IMR-90 (cell line): ENCODE results near the gene ENDOG. TPM values are rescaled to one million over a fixed set of nuclear protein-coding genes. Genes with fewer than 3 reads are reported as not detected.

Experiments
- ATAC-seq: fragments of 200-7000 bp; cut with Tn5 transposase; 2 replicates; pipeline ENCODE4 v1.9.1; 2020; ENCODE audit warnings: low read depth, mild to moderate bottlenecking, moderate library complexity
- BruUV-seq: library from RNA; stranded (reverse); fragments of 400-500 nt; replicated peaks from 2 replicates; lab custom pipeline; 2021; lab: Mats Ljungman, UMichigan
- CTCF ChIA-PET: fragments of 300-600 bp; formaldehyde crosslinking; extraction: SDS; loops from one replicate; lab custom pipeline; 2021; ENCODE audit warnings: antibody characterized with exemption; lab: Yijun Ruan, JAX
- POLR2A ChIA-PET: fragments of 300-600 bp; sonication (Branson Sonifier 250); formaldehyde crosslinking; loops from one replicate; lab custom pipeline; 2022; ENCODE audit warnings: antibody characterized with exemption; ENCODE audit not compliant: unreplicated experiment; lab: Charles Lee
- DNase-seq: peaks from one replicate; pipeline ENCODE4 v3.0.0; 2013
- H2AFZ ChIP-seq: replicated peaks from 2 replicates; pipeline ENCODE3; 2013; ENCODE audit warnings: low read length, mild to moderate bottlenecking; ENCODE audit not compliant: poor library complexity
- H2AK5ac ChIP-seq: 2 replicates; pipeline ENCODE4 v1.6.1; 2013; ENCODE audit warnings: low read depth, low read length, inconsistent platforms
- H2AK9ac ChIP-seq: replicated peaks from 2 replicates; pipeline ENCODE3; 2013; ENCODE audit warnings: mild to moderate bottlenecking, low read depth, low read length, moderate library complexity; ENCODE audit not compliant: poor library complexity
- H2BK120ac ChIP-seq: 2 replicates; pipeline ENCODE4 v1.6.1; 2013; ENCODE audit warnings: low read depth, low read length, inconsistent platforms
- H2BK15ac ChIP-seq: 3 replicates; pipeline ENCODE4 v1.6.1; 2013; ENCODE audit warnings: low read depth, low read length, inconsistent platforms
- H2BK20ac ChIP-seq: 2 replicates; pipeline ENCODE4 v1.6.1; 2013; ENCODE audit warnings: low read depth, mild to moderate bottlenecking, inconsistent platforms, low read length, moderate library complexity
- H2BK5ac ChIP-seq: 2 replicates; pipeline ENCODE4 v1.6.1; 2013; ENCODE audit warnings: mild to moderate bottlenecking, low read depth, low read length, inconsistent platforms; ENCODE audit not compliant: poor library complexity, severe bottlenecking
- H3K14ac ChIP-seq: replicated peaks from 2 replicates; pipeline ENCODE4 v1.6.1; 2013; ENCODE audit warnings: low read depth, low read length, inconsistent platforms
- H3K18ac ChIP-seq: 2 replicates; pipeline ENCODE4 v1.6.1; 2013; ENCODE audit warnings: low read depth, low read length, control low read depth
- H3K23ac ChIP-seq: 2 replicates; pipeline ENCODE4 v1.6.1; 2013; ENCODE audit warnings: low read depth, low read length, inconsistent platforms
- H3K27ac ChIP-seq: 2 replicates; pipeline ENCODE4 v1.5.1; 2013; ENCODE audit warnings: mild to moderate bottlenecking, control low read depth, low read length; ENCODE audit not compliant: insufficient read depth
- H3K27me3 ChIP-seq: 2 replicates; pipeline ENCODE4 v1.6.1; 2013; ENCODE audit warnings: low read length; ENCODE audit not compliant: control insufficient read depth, insufficient read depth
- H3K36me3 ChIP-seq: 2 replicates; pipeline ENCODE4 v1.6.1; 2013; ENCODE audit warnings: low read length, mixed read lengths; ENCODE audit not compliant: control insufficient read depth, insufficient read depth
- H3K4ac ChIP-seq: 2 replicates; pipeline ENCODE4 v1.6.1; 2013; ENCODE audit warnings: low read depth, low read length, inconsistent platforms
- H3K4me1 ChIP-seq: 2 replicates; pipeline ENCODE4 v1.6.1; 2013; ENCODE audit warnings: low read length, mixed read lengths; ENCODE audit not compliant: control insufficient read depth, insufficient read depth
- H3K4me2 ChIP-seq: 2 replicates; pipeline ENCODE4 v1.6.1; 2013; ENCODE audit warnings: low read depth, mild to moderate bottlenecking, control low read depth, low read length, moderate library complexity
- H3K4me3 ChIP-seq: 2 replicates; pipeline ENCODE4 v1.5.1; 2013; ENCODE audit warnings: low read depth, mild to moderate bottlenecking, control low read depth, low read length, moderate library complexity; ENCODE audit not compliant: insufficient read depth
- H3K56ac ChIP-seq: 2 replicates; pipeline ENCODE4 v1.6.1; 2013; ENCODE audit warnings: low read length, inconsistent platforms; ENCODE audit not compliant: insufficient read depth; ENCODE audit errors: extremely low read depth
- H3K79me1 ChIP-seq, 2 experiments: 2 replicates each; pipeline ENCODE4 v1.6.1; 2013; ENCODE audit warnings: low read length in 2 of 2, inconsistent platforms in 1 of 2, low read depth in 1 of 2
- H3K9ac ChIP-seq: 2 replicates; pipeline ENCODE4 v1.6.1; 2013; ENCODE audit warnings: low read depth, low read length, control low read depth
- H3K9me1 ChIP-seq: 2 replicates; pipeline ENCODE4 v1.6.1; 2013; ENCODE audit warnings: low read length, inconsistent platforms; ENCODE audit not compliant: insufficient read depth
- H3K9me3 ChIP-seq: 2 replicates; pipeline ENCODE4 v1.6.1; 2013; ENCODE audit warnings: low read length; ENCODE audit not compliant: control insufficient read depth, insufficient read depth
- H4K20me1 ChIP-seq: 2 replicates; pipeline ENCODE4 v1.6.1; 2013; ENCODE audit warnings: low read length, inconsistent platforms; ENCODE audit not compliant: insufficient read depth
- H4K5ac ChIP-seq: 2 replicates; pipeline ENCODE4 v1.6.1; 2013; ENCODE audit warnings: mild to moderate bottlenecking, low read depth, low read length, control low read depth
- H4K8ac ChIP-seq, 2 experiments: 2 replicates each; pipeline ENCODE4 v1.6.1; 2013; ENCODE audit warnings: low read depth in 2 of 2, low read length in 2 of 2, control low read depth in 1 of 2, inconsistent platforms in 1 of 2
- H4K91ac ChIP-seq: 2 replicates; pipeline ENCODE4 v1.6.1; 2013; ENCODE audit warnings: low read depth, low read length, inconsistent platforms; ENCODE audit not compliant: insufficient read depth
- NFE2L2 ChIP-seq: fragments of 150-350 bp; IDR thresholded peaks from 2 replicates; pipeline ENCODE4 v1.6.1; 2016; ENCODE audit warnings: low read depth, mild to moderate bottlenecking, low read length
- WGBS, 2 experiments: methylation state at CpG; one replicate each; pipeline versions ENCODE4 v1.1.5 to v1.1.7; 2013; ENCODE audit warnings: missing lambda C conversion rate in 2 of 2; ENCODE audit not compliant: insufficient read length in 1 of 2; ENCODE audit errors: extremely low coverage in 2 of 2; 5-methylcytosine and 5-hydroxymethylcytosine counted together
- dilution Hi-C: fragments of 300-500 bp; cut with HindIII; formaldehyde crosslinking; loops from one replicate; pipeline ENCODE4 v1.14.3; 2018; ENCODE audit warnings: low sequenced_read_pairs; ENCODE audit not compliant: unreplicated experiment
- in situ Hi-C: fragments of 300-500 bp; cut with MboI; formaldehyde crosslinking; loops from 3 replicates; pipeline ENCODE4 v1.14.3; 2019; ENCODE audit warnings: low sequenced_read_pairs, inconsistent platforms, mixed read lengths
- intact Hi-C: fragments of 100-400 bp; cut with micrococcal nuclease; formaldehyde crosslinking; loops from 2 replicates; pipeline ENCODE4 v1.10.0; 2022
- polyA plus RNA-seq, 3 experiments: library from polyadenylated mRNA; depleted of rRNA; stranded (reverse); fragments of >200 nt; gene quantifications; 2 replicates each; pipeline ENCODE4 v1.2.3, GENCODE V29; 2012; ENCODE audit warnings: low replicate concordance in 1 of 3
- total RNA-seq: library from RNA; depleted of rRNA; stranded (reverse); fragments of >200 nt; gene quantifications from 2 replicates; pipeline ENCODE4 v1.2.3, GENCODE V29; 2012

ENDOG gene
- total and polyA plus RNA-seq, 2 of the 4 experiments (the other 2 are of a cell fraction): 9.9 to 16.2 TPM

- H3K27ac ChIP-seq: no peak overlapping the region
- H3K56ac ChIP-seq: no peak overlapping the region
- ChIA-PET CTCF (interaction anchor here (0.9 kb wide), 1 partner anchor 13 kb away, joined by 3 read pairs; the partner anchor contains the start of gene ENDOG), POLR2A (no interaction called here)
- intact Hi-C loops: no loop called here
- no peak for DNase-seq
- no peak for ATAC-seq
- no peaks in the 10 kb centered on the region for H3K4me1 ChIP-seq
- H2BK120ac ChIP-seq: no peak overlapping the region
- in situ Hi-C loops: no loop called here
- no peaks in the 10 kb centered on the region for H3K9me3 ChIP-seq
- no TSS peak for BruUV-seq
- H3K4me2 ChIP-seq: no peak overlapping the region
- no peak for TF ChIP-seq NFE2L2
- H3K9ac ChIP-seq: no peak overlapping the region
- dilution Hi-C loops: no loop called here
- no peak overlapping the region for H4K5ac ChIP-seq
- 90% methylated on average over 12 of the region's 14 CpGs; no CpG with 5 or more reads in 1 of the 2 experiments for WGBS, 2 experiments
- no peaks in the 10 kb centered on the region for H3K9me1 ChIP-seq
- no peaks in the 10 kb centered on the region for H3K79me1 ChIP-seq
- H2BK15ac ChIP-seq: no peak overlapping the region
- no peak overlapping the region for H2BK20ac ChIP-seq
- H4K8ac ChIP-seq: no peak overlapping the region
- H3K23ac ChIP-seq: no peak overlapping the region
- H3K4me3 ChIP-seq: no peak overlapping the region
- H2AK5ac ChIP-seq: no peak overlapping the region
- peaks cover 46% of the 10 kb centered on the region for H3K36me3 ChIP-seq
- no peak overlapping the region for H2AFZ ChIP-seq
- no peak overlapping the region for H3K4ac ChIP-seq
- no peak overlapping the region for H3K14ac ChIP-seq
- no peaks in the 10 kb centered on the region for H4K20me1 ChIP-seq
- H2BK5ac ChIP-seq: no peak overlapping the region
- H3K18ac ChIP-seq: no peak overlapping the region
- no peak overlapping the region for H4K91ac ChIP-seq
- H2AK9ac ChIP-seq: no peak overlapping the region
- H3K27me3 ChIP-seq: no peaks in the 10 kb centered on the region
These were observed 12.6 kb upstream of the ENDOG start for GRCh38 chr9:128805661-128806060.
